ENCODE measurements around the gene EML2. TPM values are rescaled to one million over a fixed set of nuclear protein-coding genes. Genes with fewer than 3 reads are reported as not detected.

The EML2 gene
- total RNA-seq, 2 donors from 2014 or later = 47.3 to 55.6 TPM

DNA sequence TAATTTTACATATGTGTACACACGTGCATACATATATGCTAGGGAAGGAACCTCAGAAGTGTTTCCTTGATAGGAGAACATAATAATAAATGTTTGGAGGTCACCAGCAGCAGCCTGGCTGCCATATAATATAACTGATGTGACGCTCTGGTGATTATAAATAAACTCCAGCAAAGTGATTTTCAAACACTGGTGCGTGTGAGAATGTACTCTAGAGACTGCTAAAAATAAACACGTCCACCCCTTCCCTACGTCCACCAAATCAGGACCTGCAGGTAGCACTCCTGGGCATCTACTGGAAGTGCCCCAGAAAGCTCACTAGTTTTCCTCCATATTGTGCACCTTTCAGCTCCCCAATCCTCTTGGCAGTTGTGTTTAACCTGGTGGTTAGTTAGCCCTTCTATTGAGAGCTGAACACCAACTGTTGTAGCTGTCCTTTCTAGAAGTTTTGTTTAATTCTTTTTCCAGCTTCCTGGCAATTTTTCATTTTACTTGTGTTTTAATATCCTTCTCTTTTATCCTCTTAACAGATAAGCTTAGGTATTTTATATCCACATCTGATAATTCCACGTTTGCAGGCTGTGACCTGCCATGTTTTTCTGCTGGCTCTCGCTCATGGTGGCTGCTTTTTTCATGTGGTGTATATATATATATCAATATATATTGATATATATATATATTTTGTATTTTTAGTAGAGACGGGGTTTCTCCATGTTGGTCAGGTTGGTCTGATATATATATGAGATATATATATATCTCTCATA lies 67.6 kb downstream of the EML2 start:
- H3K4me3 ChIP-seq = no peak overlapping the region
- H3K4me1 ChIP-seq (replicated peaks) = peaks cover 3% of the 10 kb centered on the region
- WGBS = 86% methylated on average over 8 of the region's 8 CpGs
- no peak overlapping the region for H3K27ac ChIP-seq
- DNase-seq (ENCODE audit: low spot score) = no peak
- H3K36me3 ChIP-seq = no peaks in the 10 kb centered on the region
- no peak for TF ChIP-seq CTCF (IDR thresholded peaks at IDR 0.05)
- TF ChIP-seq POLR2AphosphoS5 (IDR thresholded peaks at IDR 0.05) = no peak
- TF ChIP-seq POLR2A (IDR thresholded peaks at IDR 0.05) = no peak
- no peaks in the 10 kb centered on the region for H3K27me3 ChIP-seq (replicated peaks; ENCODE audit: insufficient read depth)
- intact Hi-C loops (cut with DNase I) = no loop called here
- no peaks in the 10 kb centered on the region for H3K9me3 ChIP-seq

DNA sequence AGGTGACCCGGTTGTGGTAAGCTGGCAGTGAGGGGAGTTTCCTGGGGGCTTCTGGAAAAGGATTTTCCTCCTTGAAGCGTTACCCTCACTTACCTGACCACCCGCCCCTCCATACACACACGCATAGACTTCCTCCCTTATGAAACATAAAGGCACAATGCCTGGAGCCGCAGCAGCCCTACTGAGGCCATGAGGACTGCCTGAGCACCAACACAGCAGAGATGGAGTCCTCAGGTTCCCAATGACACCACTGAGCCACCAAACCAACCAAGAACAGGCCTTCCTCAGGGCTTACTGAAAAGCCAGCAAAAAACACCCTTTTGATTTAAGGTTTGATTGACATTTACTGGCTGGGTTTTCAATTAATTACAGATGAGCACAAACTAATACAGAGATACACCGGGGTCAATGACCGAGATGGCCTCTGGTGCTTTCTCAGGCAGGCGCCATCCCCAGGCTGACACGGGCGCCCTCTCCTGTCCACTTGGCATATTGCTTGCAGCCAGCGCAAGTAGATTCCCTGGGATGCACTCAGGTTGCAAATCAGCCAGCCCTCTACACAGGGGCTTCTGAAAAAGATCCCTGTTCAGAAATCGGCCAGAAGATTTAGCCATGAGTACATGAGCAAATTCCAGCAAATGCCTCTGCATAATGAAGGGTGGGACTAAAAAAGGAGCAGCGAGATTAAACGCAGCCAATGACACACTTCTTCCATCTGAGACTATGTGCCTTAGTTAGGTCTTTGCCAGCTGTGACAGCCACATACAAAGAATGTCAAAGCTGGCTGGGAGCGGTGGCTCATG lies 69.4 kb downstream of the EML2 start:
- no peaks in the 10 kb centered on the region for H3K9me3 ChIP-seq
- TF ChIP-seq POLR2AphosphoS5 (IDR thresholded peaks at IDR 0.05) (no peak), CTCF (IDR thresholded peaks at IDR 0.05) (peak in 3 of 4 experiments; percentile 38 to 60 (median 53)), POLR2A (IDR thresholded peaks at IDR 0.05) (no peak)
- H3K36me3 ChIP-seq = no peaks in the 10 kb centered on the region
- 55% methylated on average over 15 of the region's 15 CpGs for WGBS
- no peak overlapping the region for H3K27ac ChIP-seq
- H3K4me3 ChIP-seq = no peak overlapping the region
- intact Hi-C loops (cut with DNase I) = no loop called here
- H3K4me1 ChIP-seq (replicated peaks) = peaks cover 3% of the 10 kb centered on the region
- peak; percentile 24 for DNase-seq (ENCODE audit: low spot score)
- no peaks in the 10 kb centered on the region for H3K27me3 ChIP-seq (replicated peaks; ENCODE audit: insufficient read depth)

GRCh38 chr19:45568732-45569131 lies 70.5 kb downstream of the EML2 start:
- 93% methylated on average over 3 of the region's 3 CpGs for WGBS
- no peaks in the 10 kb centered on the region for H3K27me3 ChIP-seq (replicated peaks; ENCODE audit: insufficient read depth)
- intact Hi-C loops (cut with DNase I) = no loop called here
- no peak for TF ChIP-seq POLR2A (IDR thresholded peaks at IDR 0.05)
- no peak for TF ChIP-seq POLR2AphosphoS5 (IDR thresholded peaks at IDR 0.05)
- TF ChIP-seq CTCF (IDR thresholded peaks at IDR 0.05) = no peak
- DNase-seq (ENCODE audit: low spot score) = no peak
- no peaks in the 10 kb centered on the region for H3K9me3 ChIP-seq
- no peaks in the 10 kb centered on the region for H3K36me3 ChIP-seq
- no peak overlapping the region for H3K27ac ChIP-seq
- H3K4me1 ChIP-seq (replicated peaks) = peaks cover 3% of the 10 kb centered on the region
- no peak overlapping the region for H3K4me3 ChIP-seq

DNA sequence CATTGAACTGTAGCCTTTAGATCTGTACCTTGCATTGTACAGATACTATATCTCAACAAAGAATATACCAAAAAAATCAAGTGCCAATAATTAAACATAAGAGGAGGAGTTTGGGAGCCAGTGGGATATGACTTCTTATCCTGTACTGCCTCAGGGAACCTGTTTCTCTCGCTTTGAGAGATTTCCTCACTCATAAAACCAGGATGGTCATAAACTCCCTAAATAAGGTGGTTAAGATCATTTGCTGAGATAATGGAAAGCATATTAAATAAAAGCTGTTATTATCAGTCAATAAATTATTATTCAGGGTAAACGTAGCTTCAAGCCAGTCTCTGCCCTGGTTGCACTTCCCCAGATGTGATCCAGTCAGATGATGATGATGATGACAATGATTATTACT lies 71.6 kb downstream of the EML2 start:
- no peaks in the 10 kb centered on the region for H3K27me3 ChIP-seq (replicated peaks; ENCODE audit: insufficient read depth)
- H3K36me3 ChIP-seq = no peaks in the 10 kb centered on the region
- no peak overlapping the region for H3K4me3 ChIP-seq
- DNase-seq (ENCODE audit: low spot score) = no peak
- 40% methylated on average over 2 of the region's 2 CpGs for WGBS
- TF ChIP-seq POLR2AphosphoS5 (IDR thresholded peaks at IDR 0.05) = peak; percentile 32
- no peak for TF ChIP-seq CTCF (IDR thresholded peaks at IDR 0.05)
- TF ChIP-seq POLR2A (IDR thresholded peaks at IDR 0.05) = no peak
- no peak overlapping the region for H3K27ac ChIP-seq
- peaks cover 3% of the 10 kb centered on the region for H3K4me1 ChIP-seq (replicated peaks)
- H3K9me3 ChIP-seq = no peaks in the 10 kb centered on the region
- intact Hi-C loops (cut with DNase I) = no loop called here
